NOMO-1 (cell line): ENCODE results near the gene SLC8A2.

ENCODE experiments used
- DNase-seq, 2 experiments: peaks; one replicate each; lab custom pipeline; 2025; ENCODE audit not compliant: unreplicated experiment in 2 of 2; lab: John Stamatoyannopoulos, UW

Gene SLC8A2

DNA sequence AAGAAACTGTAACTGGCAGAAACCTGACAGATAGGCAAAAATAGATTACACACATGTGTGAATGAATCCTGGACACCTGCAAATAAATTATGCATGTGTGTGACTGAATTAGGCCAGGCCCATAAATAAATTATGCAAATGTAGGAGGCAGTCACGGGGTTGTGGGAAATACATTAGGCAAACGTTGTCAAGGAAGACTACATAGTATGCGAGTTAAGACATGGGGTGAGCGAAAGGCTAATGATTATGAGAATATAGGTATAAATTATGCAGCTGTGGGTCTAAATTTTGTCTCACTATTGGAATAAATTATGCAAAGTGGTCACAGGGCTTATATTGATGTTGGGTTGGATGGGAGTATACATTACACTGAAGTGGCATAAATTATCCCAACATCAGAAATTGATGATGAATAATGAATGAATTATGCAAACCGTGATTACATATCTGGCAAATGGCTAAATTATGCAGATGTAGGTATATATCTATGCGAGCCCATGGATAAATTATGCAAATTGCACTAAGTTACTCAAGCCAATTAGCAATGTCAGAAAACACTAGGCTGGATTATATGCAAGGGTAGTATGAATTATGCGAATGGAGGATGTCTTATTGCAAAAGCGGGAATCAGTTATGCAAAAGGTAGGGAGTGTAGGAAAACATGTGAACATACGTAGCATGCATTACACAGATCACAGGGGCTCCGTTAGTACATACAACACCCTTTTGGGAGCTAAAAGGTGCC lies 6.8 kb downstream of the SLC8A2 start:
- no peak for DNase-seq

DNA sequence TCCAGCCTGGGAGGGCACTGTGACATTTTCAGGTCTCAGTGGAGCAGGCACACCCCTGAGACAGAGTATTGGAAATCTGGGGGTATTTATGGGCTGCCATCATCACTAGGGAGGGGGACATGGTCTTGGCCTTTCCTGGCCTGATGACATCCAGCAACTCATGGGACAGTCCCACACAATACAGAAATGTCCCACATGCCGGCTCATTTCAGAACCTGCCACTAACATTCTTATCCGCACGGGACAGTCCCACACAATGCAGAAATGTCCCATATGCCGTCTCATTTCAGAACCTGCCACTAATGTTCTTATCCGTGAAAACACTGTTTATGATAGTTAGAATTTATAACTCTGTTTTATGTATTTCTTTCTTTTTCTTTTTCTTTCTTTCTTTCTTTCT lies 9.8 kb downstream of the SLC8A2 start:
- DNase-seq, result no peak

DNA sequence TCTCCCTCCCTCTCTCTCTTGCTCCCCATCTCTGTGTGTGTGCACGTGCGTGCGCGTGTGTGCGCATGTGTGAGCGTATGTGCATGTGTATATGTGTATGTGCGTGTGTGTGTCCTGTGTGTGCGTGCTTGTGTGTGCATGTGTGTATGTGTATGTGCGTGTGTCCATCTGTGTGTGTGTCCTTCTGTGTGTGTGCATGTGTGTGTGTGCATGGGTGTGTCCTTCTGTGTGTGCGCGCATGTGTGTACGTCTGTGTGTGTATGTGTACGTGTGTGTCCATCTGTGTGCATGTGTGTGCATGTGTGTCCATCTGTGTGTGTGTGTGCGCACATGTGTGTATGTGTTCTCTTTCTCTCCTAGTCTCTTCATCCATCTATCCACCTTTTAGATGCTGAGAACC lies 12.2 kb downstream of the SLC8A2 start:
- no peak for DNase-seq

DNA sequence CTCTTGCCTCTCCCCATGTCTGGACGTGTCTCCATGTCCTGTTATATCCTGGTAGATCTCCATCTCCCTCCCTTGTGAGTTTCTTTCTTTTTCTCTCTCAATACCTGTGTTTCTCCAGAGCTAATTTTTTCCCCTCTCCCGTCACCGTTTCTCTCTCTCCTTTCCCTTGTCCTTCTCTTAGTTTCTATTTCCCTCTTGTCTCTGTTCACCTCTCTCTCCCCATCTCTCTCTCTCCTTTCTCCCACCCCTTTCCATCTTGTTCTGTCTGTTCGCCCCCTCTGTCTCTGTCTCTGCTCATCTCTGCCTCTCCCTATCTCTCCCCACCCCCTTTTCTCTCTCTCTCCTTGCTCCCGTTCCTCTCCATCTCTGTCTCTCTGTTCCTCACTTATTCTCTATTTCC lies 13.0 kb downstream of the SLC8A2 start:
- DNase-seq, result no peak

DNA sequence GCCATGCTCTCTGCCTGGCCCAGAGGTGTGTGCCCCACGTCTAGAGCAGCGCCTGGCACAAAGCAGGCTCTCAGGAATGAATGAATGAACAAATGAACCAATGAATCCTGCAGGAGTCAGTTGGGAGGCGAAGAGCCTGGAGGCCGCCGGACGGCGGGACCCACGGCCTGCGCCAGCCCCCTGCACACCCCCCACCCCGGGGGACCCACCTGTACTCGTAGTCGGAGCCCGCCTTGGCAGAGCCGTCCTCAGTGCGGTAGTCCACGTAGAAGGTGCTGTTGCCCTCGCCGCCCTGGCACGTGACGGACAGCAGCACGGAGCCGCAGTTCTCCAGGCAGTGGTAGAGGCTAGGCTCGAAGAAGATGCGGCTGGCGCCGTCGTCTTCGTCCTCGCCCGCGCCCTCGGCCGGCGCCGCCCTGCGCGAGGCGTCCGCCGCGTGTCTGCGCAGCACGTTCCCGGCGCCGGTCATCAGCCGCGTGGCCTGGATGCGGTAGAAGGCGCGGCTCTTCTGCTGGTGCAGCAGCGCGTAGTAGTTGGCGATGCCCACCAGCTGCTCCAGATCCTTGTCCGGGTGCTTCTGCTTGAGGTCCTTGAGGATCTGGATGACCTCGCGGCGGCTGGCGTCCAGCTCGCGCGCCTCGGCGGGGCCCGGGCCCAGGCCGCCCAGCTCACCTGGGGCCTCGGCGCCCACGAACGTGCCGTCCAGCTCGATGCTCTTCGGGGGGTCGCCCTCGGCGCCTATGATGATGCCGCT lies 14.8 kb downstream of the SLC8A2 start:
- DNase-seq, result no peak

DNA sequence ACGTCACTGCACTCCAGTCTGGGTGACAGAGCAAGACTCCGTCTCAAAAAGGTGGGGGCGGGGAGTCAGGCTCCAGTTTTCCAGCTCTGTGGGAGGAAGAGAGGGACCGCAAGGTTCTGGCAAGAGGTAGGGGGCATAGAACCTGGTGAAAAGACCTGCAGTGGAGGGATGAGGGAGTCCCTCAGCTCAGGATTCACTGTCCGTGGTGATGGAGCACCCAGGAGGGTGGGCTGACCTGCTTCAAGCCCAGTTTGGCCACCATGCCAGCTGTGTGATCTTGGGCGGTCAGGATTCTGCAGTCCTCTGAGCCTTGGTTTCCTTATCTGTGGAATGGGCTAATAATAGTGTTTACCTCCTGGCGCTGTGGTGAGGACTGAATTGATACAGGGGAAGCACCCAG lies 21.2 kb downstream of the SLC8A2 start:
- DNase-seq, result no peak

DNA sequence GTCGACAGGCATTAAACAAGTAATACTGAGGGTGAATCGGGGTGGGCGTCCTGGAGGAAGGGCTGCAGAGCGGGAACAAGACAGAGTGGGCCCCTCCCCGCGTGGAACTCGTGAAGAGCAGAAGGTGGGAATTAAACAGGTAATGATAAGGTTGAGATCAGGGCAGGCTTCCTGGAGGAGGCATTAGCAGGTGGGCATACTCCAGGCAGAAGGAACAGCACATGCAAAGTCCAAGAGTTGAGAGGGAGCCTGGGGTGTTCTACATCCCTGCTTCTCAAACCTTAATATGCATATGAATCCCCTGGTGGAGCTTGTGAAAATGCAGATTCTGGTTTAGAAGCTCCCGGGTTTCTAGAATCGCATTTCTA lies 23.3 kb downstream of the SLC8A2 start:
- DNase-seq, result no peak

DNA sequence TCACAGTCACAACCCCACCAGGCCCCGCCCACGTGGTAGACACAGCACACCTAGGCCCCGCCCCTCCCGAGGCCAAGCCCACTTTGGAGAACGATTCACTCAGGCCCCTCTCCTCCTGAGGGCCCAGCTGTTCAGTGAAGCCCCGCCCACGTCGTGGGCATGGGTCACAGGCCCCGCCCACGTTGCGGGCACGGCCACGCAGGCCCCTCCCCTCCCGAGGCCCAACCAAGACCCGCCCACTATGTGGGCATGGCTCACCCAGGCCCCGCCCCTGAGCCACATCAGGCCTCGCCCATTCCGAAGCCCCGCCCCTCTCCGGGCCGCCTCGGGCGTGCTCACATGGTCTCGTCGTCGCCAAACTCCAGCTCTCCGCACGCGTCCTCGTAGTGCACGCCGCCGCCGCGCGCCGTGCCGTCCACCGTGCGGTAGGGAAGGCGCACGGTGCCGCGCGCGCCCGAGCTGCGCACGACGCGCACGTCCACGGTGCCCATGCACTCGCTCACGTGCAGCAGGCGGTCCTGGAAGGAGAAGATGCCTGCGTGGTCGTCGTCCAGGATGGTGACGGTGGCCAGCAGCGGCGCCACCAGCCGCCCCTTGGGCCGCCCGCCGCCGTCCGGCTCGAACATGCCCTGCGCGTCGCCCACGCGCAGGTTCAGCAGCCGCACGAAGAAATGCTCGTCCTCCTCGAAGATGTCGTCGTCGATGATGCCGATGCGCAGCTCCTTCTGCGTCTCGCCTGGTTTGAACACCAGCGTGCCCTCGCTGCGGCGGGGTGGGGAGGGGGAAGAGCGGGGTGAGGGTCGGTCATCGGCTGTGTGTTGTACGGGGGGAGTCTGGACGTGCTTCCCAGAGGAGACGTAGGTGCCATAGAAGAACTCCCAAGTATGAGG lies 24.0 kb downstream of the SLC8A2 start:
- no peak for DNase-seq

DNA sequence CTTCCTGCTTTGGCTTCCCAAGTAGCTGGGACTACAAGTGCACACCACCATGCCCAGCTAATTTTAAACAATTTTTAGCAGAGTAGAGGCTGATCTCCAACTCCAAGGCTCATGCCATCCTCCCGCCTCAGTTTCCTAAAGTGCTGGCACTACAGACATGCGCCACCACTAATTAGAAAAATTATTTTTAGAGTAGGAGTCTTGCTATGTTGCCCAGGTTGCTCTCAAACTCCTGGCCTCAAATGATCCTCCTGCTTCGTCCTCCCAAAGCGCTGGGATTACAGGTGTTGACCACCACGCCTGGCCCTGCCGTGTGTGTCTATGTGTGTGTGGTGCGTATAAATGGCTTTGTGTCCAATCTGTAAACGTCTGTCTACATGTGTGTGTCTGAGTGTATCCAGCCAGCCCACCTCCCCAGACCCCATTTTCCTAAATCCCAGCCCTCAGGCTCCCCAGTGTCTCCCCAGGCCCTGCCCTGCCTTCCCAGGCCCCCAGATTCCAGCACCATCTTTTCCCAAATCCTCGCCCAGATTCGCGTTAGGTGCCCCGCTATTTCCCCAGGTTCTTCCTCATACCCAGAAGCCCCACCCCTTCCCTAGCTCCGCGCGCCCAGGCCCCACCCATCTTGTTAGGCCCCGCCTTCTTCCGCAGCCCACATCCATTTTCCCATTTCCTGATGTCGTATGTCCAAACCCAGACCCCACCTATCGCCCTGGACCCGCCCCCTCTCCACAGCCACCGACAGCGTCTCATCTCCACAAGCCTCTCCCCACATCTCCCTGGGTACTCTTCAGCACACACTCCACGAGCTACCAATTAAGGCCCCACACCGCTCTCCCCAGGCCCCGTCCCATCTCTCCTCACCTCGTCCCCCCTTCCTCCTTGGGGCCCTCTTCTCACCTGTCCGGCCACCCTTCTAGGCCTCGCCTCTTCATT lies 24.9 kb downstream of the SLC8A2 start:
- DNase-seq, result no peak

DNA sequence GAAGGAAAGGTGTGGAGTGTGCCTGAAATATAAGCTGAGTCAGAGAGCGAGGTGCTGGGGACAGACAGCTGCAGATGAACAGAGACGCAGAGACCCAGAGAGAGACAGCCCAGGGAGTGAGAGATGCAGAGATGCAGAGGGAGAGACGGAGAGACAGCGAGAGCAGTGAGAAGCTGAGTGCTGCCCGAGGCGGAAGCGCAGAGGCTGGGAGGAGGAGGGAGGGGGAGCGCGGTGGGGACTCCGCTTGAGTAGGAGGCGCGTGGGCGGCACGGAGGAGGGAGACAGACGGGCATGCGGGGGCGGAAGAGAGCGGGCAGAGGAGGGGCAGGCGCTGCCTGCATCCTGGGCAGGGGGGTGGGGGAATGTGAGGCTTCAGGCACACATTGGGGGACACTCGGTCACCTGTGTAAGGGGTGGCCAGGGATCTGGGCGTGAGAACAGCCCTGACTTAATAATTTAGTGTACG lies 25.7 kb downstream of the SLC8A2 start:
- DNase-seq, result peak in 1 of 2 experiments; percentile 5

DNA sequence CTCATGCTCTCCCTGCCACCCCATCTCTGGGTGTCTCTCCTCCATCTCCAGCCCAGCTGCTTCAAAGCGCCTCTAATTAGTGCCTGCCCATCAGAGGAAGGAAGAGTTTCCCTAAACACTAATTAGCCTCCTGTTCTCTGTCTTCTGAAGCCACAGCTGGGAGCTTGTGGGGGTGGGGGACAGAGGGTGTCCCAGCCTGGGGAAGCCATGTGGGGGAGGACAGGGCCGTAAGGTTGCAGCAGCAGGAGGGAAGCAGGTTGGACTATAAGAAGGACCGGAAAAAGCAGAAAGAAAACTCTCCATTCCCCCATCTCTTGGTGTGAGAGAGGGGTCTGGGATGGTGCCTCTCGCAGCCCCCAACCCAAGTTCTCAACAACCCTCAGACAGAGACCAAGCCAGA lies 26.2 kb downstream of the SLC8A2 start:
- no peak for DNase-seq

DNA sequence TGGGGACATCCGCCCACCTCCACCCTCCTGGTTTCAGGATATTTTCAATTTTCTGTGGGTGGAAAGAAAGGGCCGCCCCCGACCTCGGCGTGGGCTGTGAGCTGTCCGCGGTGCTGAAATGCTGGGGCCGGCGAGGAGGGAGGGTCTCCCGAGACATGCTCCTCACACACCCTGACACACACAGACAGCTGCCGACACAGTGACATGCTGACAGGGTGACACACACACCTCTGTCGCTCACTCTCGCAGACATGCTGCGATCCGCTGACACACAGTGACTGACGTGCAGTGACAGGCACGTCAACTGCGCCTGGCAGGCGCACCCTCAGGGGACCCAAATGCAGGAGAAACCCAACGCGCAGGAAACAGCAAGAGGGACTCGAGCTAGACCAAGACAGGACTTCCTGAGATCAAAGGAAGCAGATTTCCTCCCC lies 27.3 kb downstream of the SLC8A2 start:
- no peak for DNase-seq

DNA sequence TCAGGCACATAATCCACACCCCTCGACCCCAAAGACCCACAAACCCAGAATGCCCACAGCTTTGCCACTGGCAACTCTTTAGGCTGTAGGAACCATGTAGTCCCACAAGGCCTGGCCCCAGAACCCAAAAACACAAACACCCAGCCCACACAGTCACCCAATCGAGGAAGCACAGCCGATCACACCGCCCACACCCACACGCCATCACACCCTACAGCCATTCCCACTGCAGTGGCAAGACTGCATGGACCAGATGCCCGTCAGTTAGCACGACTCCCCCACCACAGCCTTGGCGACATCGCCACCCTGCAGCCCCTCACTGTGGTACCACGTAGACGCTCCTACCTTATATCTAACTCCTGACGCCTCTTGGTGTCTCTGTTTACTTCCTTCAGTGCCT lies 28.4 kb downstream of the SLC8A2 start:
- no peak for DNase-seq

DNA sequence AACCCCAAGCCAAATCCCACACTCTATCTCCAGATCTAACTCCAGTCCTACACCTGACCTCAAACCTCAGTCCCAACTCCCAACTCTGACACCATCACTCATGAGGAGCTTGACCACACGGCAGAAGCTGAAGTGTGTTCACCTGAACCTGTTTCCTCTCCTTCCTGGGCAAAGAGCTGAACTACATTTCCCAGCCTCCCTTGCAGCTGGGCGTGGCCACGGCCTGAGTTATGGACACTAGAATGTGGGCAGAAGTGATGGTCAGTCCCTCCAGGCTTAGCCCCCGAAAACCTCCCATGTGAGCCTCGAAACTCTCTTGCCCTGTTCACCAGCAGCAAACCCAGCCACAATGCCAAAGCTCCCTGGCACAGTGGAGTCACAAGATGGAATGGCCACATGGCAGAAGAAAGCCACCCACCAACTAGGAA lies 32.9 kb downstream of the SLC8A2 start:
- DNase-seq, result no peak

DNA sequence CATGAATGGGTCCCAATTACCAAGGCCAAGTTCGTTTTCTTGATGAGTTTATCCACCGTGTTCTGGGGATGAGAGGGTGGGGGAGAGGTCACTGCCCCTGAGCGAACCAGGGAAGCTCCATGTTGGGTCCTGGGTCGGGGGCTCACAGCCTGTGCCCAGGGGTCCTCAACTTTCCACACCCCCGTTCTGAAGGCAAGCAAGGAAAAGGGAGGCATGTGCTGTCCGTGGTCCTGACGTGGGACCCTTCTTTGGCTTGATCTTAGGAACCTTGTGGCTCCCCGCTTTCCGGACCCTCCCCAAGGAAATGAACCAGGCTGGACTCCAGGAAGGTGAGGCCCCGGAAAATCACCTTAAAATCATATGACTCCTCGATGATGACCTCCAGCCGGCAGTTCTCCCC lies 34.2 kb downstream of the SLC8A2 start:
- no peak for DNase-seq

DNA sequence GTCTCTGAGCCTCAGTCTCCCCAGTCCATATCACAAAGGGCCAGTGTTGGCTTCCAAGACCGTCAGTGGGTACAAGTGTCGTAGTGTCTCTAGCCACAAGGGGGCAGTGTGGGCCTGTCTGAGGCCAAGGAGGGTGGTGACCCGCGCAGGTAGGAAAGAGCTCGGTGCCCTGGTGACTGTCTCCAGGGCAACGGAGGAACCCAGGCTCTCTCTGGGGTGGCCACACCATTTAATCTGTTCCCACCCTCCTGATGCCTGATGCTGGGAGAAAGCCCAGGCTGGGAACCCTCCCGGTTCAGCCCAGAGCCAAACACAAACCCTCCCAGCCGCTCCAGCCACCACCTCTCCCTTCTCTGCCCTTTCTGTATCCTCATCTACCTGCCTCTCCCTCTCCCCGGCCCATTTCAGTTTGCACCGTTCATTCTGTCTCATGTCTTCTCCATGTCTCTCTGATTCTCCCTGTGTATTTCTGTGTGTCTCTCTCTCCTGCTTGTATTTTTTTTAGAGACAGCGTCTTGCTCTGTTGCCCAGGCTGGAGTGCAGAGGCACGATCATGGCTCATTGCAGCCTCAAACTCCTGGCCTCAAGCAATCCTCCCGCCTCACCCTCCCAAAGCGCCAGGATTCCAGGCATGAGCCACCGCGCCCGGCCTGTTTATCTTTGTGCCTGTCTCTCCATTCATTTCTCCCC lies 34.8 kb downstream of the SLC8A2 start:
- peak; percentile 63 to 71 for DNase-seq

DNA sequence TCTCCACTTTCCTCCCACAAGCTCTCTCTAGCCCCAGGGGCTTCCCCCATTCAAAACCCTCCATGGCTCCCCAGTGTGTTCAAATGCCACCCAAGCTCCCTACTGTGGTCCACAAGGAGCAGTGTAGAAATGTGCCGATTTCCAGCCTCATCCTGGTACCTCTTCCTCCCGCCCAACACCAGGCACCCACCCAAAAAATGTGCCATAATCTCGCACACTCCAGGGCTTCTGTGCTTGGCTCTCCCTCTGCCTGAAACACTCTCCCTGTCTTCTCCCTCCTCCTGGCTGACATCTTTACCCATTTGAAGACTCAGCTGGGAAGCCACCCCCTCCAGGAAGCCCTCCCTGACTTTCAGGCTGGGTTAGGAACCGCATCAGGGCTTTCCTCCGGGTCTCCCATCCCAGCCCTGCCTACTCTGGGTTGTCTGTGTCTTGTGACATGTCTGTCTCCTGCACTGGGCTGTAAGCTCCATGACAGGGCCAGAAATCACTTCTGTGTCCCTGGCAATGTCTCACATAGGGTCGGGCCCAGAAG lies 35.7 kb downstream of the SLC8A2 start:
- DNase-seq, result no peak

DNA sequence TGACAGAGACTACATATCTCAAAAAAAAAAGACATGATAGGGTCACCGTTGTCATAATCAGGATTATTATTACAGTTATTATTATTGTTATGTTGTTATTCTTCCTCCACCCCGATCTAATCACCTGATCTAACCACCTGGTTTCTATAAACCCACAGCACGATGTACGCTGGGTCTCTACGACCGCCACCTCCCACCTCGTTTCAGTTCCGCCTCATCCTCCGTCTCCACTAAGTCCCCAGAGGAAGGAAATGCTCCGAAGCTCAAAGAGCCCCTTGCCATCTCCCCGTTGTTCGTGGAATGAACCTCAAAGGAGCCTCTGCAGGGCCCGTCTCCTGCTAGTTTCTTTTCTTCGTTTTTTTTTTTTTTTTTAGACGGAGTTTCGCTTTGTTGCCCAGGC lies 36.5 kb downstream of the SLC8A2 start:
- DNase-seq, result no peak

DNA sequence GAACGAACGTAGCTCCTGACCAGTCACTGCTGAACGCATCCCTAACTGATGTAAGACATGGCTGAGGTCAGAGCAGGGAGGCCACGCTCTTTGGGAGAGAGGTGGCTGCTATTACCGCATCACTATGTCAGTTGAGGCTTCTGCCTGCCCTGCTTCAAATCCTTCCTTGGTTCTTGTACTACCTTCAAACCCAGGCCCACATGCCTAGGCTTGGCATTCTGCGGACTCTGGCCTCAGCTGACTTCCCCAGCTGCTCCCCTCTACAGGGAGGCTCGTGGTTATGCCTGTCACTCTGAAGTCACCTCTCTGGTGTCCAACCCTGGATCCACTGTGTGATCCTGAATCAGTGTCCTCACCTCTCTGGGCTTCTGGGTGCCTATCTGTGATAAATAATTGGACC lies 37.6 kb downstream of the SLC8A2 start:
- DNase-seq, result no peak
